ENCODE results near the gene SPAG16.

Gene SPAG16

DNA sequence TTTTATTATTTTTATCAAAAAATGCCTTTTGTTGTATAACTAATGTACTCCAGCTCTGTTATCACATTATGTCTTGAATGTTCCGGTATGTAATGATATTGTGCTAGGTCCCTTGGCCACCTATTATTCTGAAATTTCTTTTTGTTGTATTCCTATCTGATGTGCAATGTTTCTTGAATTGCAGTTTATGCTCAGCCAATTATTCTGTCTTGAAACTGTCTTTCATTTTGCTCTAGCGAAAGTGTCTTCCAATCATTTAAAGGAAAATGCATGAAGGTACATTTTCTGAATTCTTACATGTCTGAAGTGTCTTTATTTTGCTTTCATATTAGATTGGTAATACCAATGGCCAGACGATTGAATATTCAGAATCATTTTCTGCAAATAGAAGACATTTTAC lies 277.5 kb downstream of the SPAG16 start:
- ATAC-seq, result no peak
- TF ChIP-seq ARNTL (CRISPR knock-in tag; IDR thresholded peaks at IDR 0.05; ENCODE audit: borderline replicate concordance, low read depth), result no peak
- TF ChIP-seq ZNF70 (CRISPR knock-in tag; IDR thresholded peaks at IDR 0.05), result no peak
- no peak for TF ChIP-seq CSDC2 (CRISPR knock-in tag; IDR thresholded peaks at IDR 0.05)
- TF ChIP-seq, protein P1, sequence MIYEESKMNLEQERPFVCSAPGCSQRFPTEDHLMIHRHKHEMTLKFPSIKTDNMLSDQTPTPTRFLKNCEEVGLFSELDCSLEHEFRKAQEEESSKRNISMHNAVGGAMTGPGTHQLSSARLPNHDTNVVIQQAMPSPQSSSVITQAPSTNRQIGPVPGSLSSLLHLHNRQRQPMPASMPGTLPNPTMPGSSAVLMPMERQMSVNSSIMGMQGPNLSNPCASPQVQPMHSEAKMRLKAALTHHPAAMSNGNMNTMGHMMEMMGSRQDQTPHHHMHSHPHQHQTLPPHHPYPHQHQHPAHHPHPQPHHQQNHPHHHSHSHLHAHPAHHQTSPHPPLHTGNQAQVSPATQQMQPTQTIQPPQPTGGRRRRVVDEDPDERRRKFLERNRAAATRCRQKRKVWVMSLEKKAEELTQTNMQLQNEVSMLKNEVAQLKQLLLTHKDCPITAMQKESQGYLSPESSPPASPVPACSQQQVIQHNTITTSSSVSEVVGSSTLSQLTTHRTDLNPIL (CRISPR knock-in tag; IDR thresholded peaks at IDR 0.05; ENCODE audit: low read depth), result no peak
- TF ChIP-seq, protein P2, sequence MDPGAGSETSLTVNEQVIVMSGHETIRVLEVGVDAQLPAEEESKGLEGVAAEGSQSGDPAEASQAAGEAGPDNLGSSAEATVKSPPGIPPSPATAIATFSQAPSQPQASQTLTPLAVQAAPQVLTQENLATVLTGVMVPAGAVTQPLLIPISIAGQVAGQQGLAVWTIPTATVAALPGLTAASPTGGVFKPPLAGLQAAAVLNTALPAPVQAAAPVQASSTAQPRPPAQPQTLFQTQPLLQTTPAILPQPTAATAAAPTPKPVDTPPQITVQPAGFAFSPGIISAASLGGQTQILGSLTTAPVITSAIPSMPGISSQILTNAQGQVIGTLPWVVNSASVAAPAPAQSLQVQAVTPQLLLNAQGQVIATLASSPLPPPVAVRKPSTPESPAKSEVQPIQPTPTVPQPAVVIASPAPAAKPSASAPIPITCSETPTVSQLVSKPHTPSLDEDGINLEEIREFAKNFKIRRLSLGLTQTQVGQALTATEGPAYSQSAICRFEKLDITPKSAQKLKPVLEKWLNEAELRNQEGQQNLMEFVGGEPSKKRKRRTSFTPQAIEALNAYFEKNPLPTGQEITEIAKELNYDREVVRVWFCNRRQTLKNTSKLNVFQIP (CRISPR knock-in tag; IDR thresholded peaks at IDR 0.05; ENCODE audit: borderline replicate concordance, low read depth), result no peak
- TF ChIP-seq, protein P3, sequence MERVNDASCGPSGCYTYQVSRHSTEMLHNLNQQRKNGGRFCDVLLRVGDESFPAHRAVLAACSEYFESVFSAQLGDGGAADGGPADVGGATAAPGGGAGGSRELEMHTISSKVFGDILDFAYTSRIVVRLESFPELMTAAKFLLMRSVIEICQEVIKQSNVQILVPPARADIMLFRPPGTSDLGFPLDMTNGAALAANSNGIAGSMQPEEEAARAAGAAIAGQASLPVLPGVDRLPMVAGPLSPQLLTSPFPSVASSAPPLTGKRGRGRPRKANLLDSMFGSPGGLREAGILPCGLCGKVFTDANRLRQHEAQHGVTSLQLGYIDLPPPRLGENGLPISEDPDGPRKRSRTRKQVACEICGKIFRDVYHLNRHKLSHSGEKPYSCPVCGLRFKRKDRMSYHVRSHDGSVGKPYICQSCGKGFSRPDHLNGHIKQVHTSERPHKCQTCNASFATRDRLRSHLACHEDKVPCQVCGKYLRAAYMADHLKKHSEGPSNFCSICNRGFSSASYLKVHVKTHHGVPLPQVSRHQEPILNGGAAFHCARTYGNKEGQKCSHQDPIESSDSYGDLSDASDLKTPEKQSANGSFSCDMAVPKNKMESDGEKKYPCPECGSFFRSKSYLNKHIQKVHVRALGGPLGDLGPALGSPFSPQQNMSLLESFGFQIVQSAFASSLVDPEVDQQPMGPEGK (CRISPR knock-in tag; IDR thresholded peaks at IDR 0.05; ENCODE audit: borderline replicate concordance), result no peak
- TF ChIP-seq ZFP3 (CRISPR knock-in tag; IDR thresholded peaks at IDR 0.05), result no peak
- TF ChIP-seq ZNF565 (CRISPR knock-in tag; conservative IDR thresholded peaks at IDR 0.05; ENCODE audit: low read depth), result no peak
- no peak for TF ChIP-seq BACH2 (CRISPR knock-in tag; IDR thresholded peaks at IDR 0.05; ENCODE audit: borderline replicate concordance)
- no peak for TF ChIP-seq GLIS3 (CRISPR knock-in tag; IDR thresholded peaks at IDR 0.05)
- TF ChIP-seq, protein P4, sequence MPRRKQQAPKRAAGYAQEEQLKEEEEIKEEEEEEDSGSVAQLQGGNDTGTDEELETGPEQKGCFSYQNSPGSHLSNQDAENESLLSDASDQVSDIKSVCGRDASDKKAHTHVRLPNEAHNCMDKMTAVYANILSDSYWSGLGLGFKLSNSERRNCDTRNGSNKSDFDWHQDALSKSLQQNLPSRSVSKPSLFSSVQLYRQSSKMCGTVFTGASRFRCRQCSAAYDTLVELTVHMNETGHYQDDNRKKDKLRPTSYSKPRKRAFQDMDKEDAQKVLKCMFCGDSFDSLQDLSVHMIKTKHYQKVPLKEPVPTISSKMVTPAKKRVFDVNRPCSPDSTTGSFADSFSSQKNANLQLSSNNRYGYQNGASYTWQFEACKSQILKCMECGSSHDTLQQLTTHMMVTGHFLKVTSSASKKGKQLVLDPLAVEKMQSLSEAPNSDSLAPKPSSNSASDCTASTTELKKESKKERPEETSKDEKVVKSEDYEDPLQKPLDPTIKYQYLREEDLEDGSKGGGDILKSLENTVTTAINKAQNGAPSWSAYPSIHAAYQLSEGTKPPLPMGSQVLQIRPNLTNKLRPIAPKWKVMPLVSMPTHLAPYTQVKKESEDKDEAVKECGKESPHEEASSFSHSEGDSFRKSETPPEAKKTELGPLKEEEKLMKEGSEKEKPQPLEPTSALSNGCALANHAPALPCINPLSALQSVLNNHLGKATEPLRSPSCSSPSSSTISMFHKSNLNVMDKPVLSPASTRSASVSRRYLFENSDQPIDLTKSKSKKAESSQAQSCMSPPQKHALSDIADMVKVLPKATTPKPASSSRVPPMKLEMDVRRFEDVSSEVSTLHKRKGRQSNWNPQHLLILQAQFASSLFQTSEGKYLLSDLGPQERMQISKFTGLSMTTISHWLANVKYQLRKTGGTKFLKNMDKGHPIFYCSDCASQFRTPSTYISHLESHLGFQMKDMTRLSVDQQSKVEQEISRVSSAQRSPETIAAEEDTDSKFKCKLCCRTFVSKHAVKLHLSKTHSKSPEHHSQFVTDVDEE (CRISPR knock-in tag; IDR thresholded peaks at IDR 0.05), result no peak
- no peak for TF ChIP-seq ZNF8 (CRISPR knock-in tag; IDR thresholded peaks at IDR 0.05)
- no peak for TF ChIP-seq TCF4 (CRISPR knock-in tag; IDR thresholded peaks at IDR 0.05; ENCODE audit: borderline replicate concordance)
- TF ChIP-seq ZC3H10 (CRISPR knock-in tag; IDR thresholded peaks at IDR 0.05), result no peak
- no peak for TF ChIP-seq SNAI2 (CRISPR knock-in tag; IDR thresholded peaks at IDR 0.05)
- TF ChIP-seq TOX (CRISPR knock-in tag; IDR thresholded peaks at IDR 0.05; ENCODE audit: borderline replicate concordance), result no peak

DNA sequence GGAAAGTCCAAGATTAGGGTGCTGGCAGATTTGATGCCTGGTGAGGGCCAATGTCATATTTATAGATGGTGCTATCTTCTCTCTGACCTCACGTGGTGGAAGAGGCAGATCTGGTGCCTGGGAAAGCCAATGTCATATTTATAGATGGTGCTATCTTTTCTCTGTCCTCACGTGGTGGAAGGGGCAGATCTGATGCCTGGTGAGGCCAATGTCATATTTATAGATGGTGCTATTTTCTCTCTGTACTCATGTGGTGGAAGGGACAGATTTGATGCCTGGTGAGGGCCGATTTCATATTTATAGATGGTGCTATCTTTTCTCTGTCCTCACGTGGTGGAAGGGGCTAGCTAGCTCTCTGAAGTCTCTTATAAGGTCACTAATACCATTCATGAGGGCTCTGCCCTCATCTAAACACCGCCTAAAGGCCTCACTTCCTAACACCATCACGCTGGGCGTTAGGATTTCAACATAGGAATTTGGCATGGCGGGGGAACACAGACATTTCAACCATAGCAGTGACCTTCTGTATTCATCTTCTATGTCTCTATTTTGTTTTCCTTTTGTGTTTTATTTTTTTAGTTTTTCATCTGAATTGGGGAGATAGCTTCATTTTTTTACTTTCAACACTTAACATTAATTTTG lies 278.4 kb downstream of the SPAG16 start:
- no peak for ATAC-seq
- TF ChIP-seq BACH2 (CRISPR knock-in tag; IDR thresholded peaks at IDR 0.05; ENCODE audit: borderline replicate concordance) (no peak), ESRRG (CRISPR knock-in tag; IDR thresholded peaks at IDR 0.05) (no peak), ZFP3 (CRISPR knock-in tag; IDR thresholded peaks at IDR 0.05) (no peak), TCF4 (CRISPR knock-in tag; IDR thresholded peaks at IDR 0.05; ENCODE audit: borderline replicate concordance) (no peak), SNAI2 (CRISPR knock-in tag; IDR thresholded peaks at IDR 0.05) (no peak)
- TF ChIP-seq, protein P4 (CRISPR knock-in tag; IDR thresholded peaks at IDR 0.05), result no peak
- TF ChIP-seq, protein P1 (CRISPR knock-in tag; IDR thresholded peaks at IDR 0.05; ENCODE audit: low read depth), result no peak
